Cardiac muscle cell (in vitro differentiated cells and primary cell): ENCODE measurements around the gene ATP5F1E. TPM values are rescaled to one million over a fixed set of nuclear protein-coding genes. Genes with fewer than 3 reads are reported as not detected.

Source experiments
- DNase-seq, 2 donors: peaks; one replicate each; pipeline versions ENCODE4 v3.0.0 to v3.0.0-alpha.2; 2010 to 2017; ENCODE audit warnings: low read depth in 1 of 2, low spot score in 1 of 2
- H3K27ac ChIP-seq: fragments of 200-600 bp; sonication (generic); 2 replicates; pipeline ENCODE4 v1.5.1; 2016
- H3K27me3 ChIP-seq: fragments of 200-600 bp; sonication (generic); 2 replicates; pipeline ENCODE4 v1.6.0; 2016; ENCODE audit warnings: control low read depth
- H3K36me3 ChIP-seq: fragments of 200-600 bp; sonication (generic); 2 replicates; pipeline ENCODE4 v1.5.1; 2016; ENCODE audit warnings: control low read depth
- H3K4me1 ChIP-seq: fragments of 200-600 bp; sonication (generic); 2 replicates; pipeline ENCODE4 v1.8.1; 2017; ENCODE audit warnings: low read depth, mild to moderate bottlenecking, mixed run types
- H3K4me3 ChIP-seq: fragments of 200-600 bp; sonication (generic); 2 replicates; pipeline ENCODE4 v1.5.1; 2016; ENCODE audit warnings: mild to moderate bottlenecking
- H3K9me3 ChIP-seq: fragments of 200-600 bp; sonication (generic); 2 replicates; pipeline ENCODE4 v1.5.1; 2017; ENCODE audit warnings: low read depth, mild to moderate bottlenecking, control low read depth
- CTCF ChIP-seq: IDR thresholded peaks from 2 replicates; pipeline ENCODE4 v1.5.1; 2012; ENCODE audit warnings: low read depth, mild to moderate bottlenecking, low read length
- polyA plus RNA-seq: library from polyadenylated mRNA; unstranded; fragments of >200 nt; fragmentation: Nextera tagmentation; extraction: Ambion mirVana; gene quantifications from 2 replicates; pipeline ENCODE4 v1.2.1, GENCODE V29; 2016
- total RNA-seq: library from RNA; depleted of rRNA; stranded (reverse); fragments of >200 nt; gene quantifications from 2 replicates; pipeline ENCODE4 v1.2.3, GENCODE V29; 2016

The ATP5F1E gene
- total RNA-seq = 17.9 and 34.9 TPM in 2 replicates
- 211 and 281 TPM in 2 replicates for polyA plus RNA-seq

DNA sequence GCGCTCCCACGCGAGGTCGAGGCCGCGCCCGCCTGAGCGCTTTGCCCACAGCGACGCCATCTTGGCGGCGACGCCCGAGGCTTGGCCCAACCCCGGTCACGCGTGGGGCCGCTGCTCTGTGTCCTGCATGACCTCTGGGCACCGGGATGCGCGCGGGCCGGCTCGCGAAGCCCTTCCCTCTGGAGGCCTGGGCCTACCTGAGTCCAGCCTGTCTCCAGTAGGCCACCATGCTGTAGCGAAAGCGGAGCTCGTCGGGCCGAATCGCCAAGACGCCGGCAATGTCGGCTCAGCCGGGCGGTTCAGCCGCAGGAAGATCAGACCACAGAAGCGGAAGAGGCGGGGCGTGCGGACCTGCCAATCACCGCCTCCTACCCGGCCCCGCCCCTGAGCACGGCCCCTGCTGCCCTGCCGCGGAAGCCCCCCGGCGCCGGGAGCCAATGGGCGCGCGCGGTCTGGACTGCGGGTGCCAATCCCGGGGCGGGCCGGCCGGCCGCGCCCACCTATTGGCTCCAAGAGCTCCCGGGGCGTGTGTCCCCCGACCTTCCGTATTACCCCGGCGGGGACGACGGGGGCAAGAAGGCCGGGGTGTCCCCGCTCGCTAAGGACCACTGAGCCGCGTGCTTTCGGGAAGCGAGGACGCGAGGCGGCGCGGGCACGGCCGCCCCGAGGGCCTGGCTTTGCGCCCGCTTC is at the start of gene ATP5F1E:
ATP5F1E (minus strand) TSS at position 313 of the 690 bp plus-strand sequence; CDS start at position 229, 84 bp downstream.
- peak within 1 kb of the TSS; percentile 90 for H3K27ac ChIP-seq
- TF ChIP-seq CTCF = no peak
- H3K27me3 ChIP-seq = no peaks in the 10 kb centered on the region
- peaks cover 40% of the 10 kb centered on the region for H3K36me3 ChIP-seq
- peaks cover 24% of the 10 kb centered on the region for H3K4me1 ChIP-seq
- DNase-seq = peak; percentile 97
- H3K4me3 ChIP-seq = peak within 1 kb of the TSS; percentile 82
- H3K9me3 ChIP-seq = no peaks in the 10 kb centered on the region

- Histone ChIP-seq H3K36me3 (no peaks in the 10 kb centered on the region), H3K27ac (no peak overlapping the region), H3K27me3 (peaks cover 2% of the 10 kb centered on the region), H3K4me3 (no peak overlapping the region), H3K9me3 (no peaks in the 10 kb centered on the region), H3K4me1 (no peaks in the 10 kb centered on the region)
- DNase-seq = no peak
- TF ChIP-seq CTCF = no peak
These were observed 48.9 kb upstream of the ATP5F1E start for GRCh38 chr20:59081036-59081435.

DNA sequence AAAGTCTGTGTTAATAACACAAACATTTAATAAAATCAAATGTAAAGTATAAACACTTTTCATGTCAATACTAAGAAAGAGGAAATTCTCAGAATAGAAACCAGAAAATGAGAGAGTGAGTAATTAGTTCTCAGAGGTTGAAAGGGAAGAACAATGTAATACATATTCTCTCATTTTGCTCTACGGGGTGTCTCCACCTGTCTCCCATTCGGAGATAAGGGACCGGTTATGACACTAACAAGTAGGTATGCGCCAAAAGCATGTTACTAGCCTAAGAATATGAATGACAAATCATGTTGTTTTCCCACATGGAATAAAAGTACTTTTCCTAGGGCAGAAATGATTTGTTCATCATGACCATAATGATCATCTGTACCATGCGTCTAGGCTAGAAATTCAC is 46.1 kb upstream of the ATP5F1E start:
- H3K4me3 ChIP-seq = no peak overlapping the region
- peaks cover 18% of the 10 kb centered on the region for H3K4me1 ChIP-seq
- no peak for DNase-seq
- TF ChIP-seq CTCF = no peak
- H3K27me3 ChIP-seq = peaks cover 9% of the 10 kb centered on the region
- no peaks in the 10 kb centered on the region for H3K36me3 ChIP-seq
- no peak overlapping the region for H3K27ac ChIP-seq
- H3K9me3 ChIP-seq = no peaks in the 10 kb centered on the region

DNA sequence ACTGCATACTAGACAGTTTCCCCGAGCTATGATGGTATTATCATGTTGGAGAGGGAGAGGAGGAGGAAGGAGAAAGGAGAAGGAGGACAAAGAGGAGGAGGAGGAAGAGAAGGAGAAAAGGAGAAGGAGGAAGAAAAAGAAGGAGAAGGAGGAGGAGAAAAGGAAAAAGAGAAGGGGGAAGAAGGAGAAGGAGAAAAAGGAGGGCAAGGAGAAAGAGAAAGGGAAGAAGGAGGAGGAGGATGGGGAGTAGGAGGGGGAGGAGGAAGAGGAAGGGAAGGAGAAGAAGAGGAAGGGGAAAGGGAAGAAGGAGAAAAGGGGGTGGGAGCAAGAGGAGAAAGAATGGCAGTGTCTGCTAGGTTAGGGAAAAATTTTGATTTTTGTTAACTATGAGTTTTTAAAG is 45.6 kb upstream of the ATP5F1E start:
- H3K27me3 ChIP-seq = peaks cover 9% of the 10 kb centered on the region
- no peak overlapping the region for H3K4me3 ChIP-seq
- no peaks in the 10 kb centered on the region for H3K36me3 ChIP-seq
- H3K9me3 ChIP-seq = no peaks in the 10 kb centered on the region
- no peak overlapping the region for H3K27ac ChIP-seq
- TF ChIP-seq CTCF = no peak
- DNase-seq = no peak
- H3K4me1 ChIP-seq = peaks cover 24% of the 10 kb centered on the region

DNA sequence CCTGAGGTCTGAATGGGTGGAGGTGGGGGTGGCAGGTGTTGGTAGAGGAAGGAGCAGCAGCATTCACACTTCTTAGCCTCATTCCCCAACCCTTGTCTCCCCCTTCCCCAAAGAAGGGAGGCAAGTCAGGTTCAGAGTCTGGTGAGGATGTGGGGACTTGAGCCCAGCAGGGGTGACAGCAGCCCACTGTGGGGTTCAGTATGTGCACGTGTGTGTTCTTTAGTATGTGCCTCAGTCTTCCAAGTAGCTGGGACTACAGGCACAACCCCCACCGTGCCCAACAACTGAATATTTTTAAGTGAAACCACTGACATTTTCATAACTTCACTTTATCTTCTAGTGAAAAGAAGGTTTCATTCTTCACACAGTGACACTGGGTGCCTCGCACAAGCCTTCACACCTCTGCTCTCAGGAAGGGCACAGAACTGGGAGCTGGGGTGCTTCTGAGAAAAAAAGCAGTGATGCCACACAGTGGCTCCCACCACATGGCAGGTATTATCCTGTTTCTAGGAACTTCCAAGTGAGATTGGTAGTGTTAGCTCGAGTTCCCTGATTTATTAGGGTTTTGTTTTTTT is 43.9 kb upstream of the ATP5F1E start:
- TF ChIP-seq CTCF = no peak
- Histone ChIP-seq H3K36me3 (no peaks in the 10 kb centered on the region), H3K9me3 (no peaks in the 10 kb centered on the region), H3K4me1 (peaks cover 26% of the 10 kb centered on the region), H3K27ac (no peak overlapping the region), H3K4me3 (no peak overlapping the region), H3K27me3 (peaks cover 9% of the 10 kb centered on the region)
- DNase-seq = no peak
